Mesendoderm (in vitro differentiated cells): ENCODE data around the gene FRMD4A.
"Not testable (repeated sequence)": the region's sequence is repeated elsewhere in the genome, so short reads cannot be mapped to it uniquely, and the experiment has no call there.

ENCODE experiments used
- DNase-seq: peaks from one replicate; pipeline ENCODE4 v3.0.0; 2013
- H2AK5ac ChIP-seq: 2 replicates; pipeline ENCODE4 v1.6.1; 2013; ENCODE audit warnings: low read length, inconsistent platforms
- H2BK120ac ChIP-seq: 2 replicates; pipeline ENCODE4 v1.6.1; 2013; ENCODE audit warnings: low read depth, mild to moderate bottlenecking, low read length, moderate library complexity, mixed read lengths
- H2BK15ac ChIP-seq: replicated peaks from 2 replicates; pipeline ENCODE4 v1.6.1; 2013; ENCODE audit warnings: low read depth, mild to moderate bottlenecking, moderate library complexity
- H2BK5ac ChIP-seq: 2 replicates; pipeline ENCODE4 v1.6.1; 2013; ENCODE audit warnings: low read length, inconsistent platforms
- H3K18ac ChIP-seq: 2 replicates; pipeline ENCODE4 v1.6.1; 2013; ENCODE audit warnings: mild to moderate bottlenecking, low read length, mixed read lengths
- H3K23ac ChIP-seq: one replicate; pipeline ENCODE4 v1.6.1; 2013; ENCODE audit warnings: low read length
- H3K27ac ChIP-seq: 2 replicates; pipeline ENCODE4 v1.5.1; 2013; ENCODE audit warnings: low read depth, mild to moderate bottlenecking, inconsistent platforms, low read length, moderate library complexity
- H3K27me3 ChIP-seq: 2 replicates; pipeline ENCODE4 v1.6.1; 2013; ENCODE audit warnings: low read length, control low read depth, mild to moderate bottlenecking, inconsistent platforms; ENCODE audit not compliant: insufficient read depth, poor library complexity
- H3K36me3 ChIP-seq: 2 replicates; pipeline ENCODE4 v1.6.1; 2013; ENCODE audit warnings: low read length, inconsistent platforms; ENCODE audit not compliant: control insufficient read depth, insufficient read depth
- H3K4ac ChIP-seq: one replicate; pipeline ENCODE4 v1.6.1; 2013; ENCODE audit warnings: low read depth, mild to moderate bottlenecking, low read length, moderate library complexity
- H3K4me1 ChIP-seq: 2 replicates; pipeline ENCODE4 v1.6.1; 2013; ENCODE audit warnings: low read depth, low read length, inconsistent platforms; ENCODE audit not compliant: control insufficient read depth
- H3K4me2 ChIP-seq: 2 replicates; pipeline ENCODE4 v1.6.1; 2013; ENCODE audit warnings: low read length
- H3K4me3 ChIP-seq: 2 replicates; pipeline ENCODE4 v1.5.1; 2013; ENCODE audit warnings: mild to moderate bottlenecking, low read length
- H3K56ac ChIP-seq: one replicate; pipeline ENCODE4 v1.6.1; 2013; ENCODE audit warnings: low read length
- H3K79me1 ChIP-seq: 2 replicates; pipeline ENCODE4 v1.6.1; 2013; ENCODE audit warnings: low read length, inconsistent platforms
- H3K79me2 ChIP-seq: 2 replicates; pipeline ENCODE4 v1.6.1; 2013; ENCODE audit warnings: mild to moderate bottlenecking, low read length; ENCODE audit not compliant: control insufficient read depth, insufficient read depth
- H3K9ac ChIP-seq: 2 replicates; pipeline ENCODE4 v1.6.1; 2013; ENCODE audit warnings: low read length, inconsistent platforms
- H4K5ac ChIP-seq: one replicate; pipeline ENCODE4 v1.6.1; 2013; ENCODE audit warnings: low read length
- H4K8ac ChIP-seq: one replicate; pipeline ENCODE4 v1.6.1; 2013; ENCODE audit warnings: low read depth, mild to moderate bottlenecking, control low read depth, low read length, moderate library complexity
- WGBS: extraction: QIAGEN DNeasy Blood & Tissue Kit; methylation state at CpG from one replicate; pipeline ENCODE4 v1.1.7; 2013; ENCODE audit warnings: low lambda C conversion rate, missing lambda C conversion rate; ENCODE audit not compliant: insufficient coverage; ENCODE audit errors: extremely low coverage; 5-methylcytosine and 5-hydroxymethylcytosine counted together

FRMD4A gene

GRCh38 chr10:13773043-13773442, 557.7 kb downstream of the FRMD4A start:
- Histone ChIP-seq H3K56ac (no peak overlapping the region), H3K4me1 (peaks cover 4% of the 10 kb centered on the region), H2AK5ac (no peak overlapping the region), H3K4ac (no peak overlapping the region), H3K79me2 (no peaks in the 10 kb centered on the region), H3K36me3 (no peaks in the 10 kb centered on the region), H3K4me2 (no peak overlapping the region), H3K9ac (no peak overlapping the region), H2BK15ac (no peak overlapping the region), H2BK5ac (no peak overlapping the region), H3K18ac (no peak overlapping the region), H3K27ac (no peak overlapping the region), H3K4me3 (no peak overlapping the region), H4K5ac (no peak overlapping the region), H3K27me3 (no peaks in the 10 kb centered on the region), H3K79me1 (no peaks in the 10 kb centered on the region), H2BK120ac (no peak overlapping the region), H3K23ac (no peak overlapping the region), H4K8ac (no peak overlapping the region)
- no peak for DNase-seq
- no CpG with 5 or more reads among the region's 8 CpGs for whole genome bisulfite sequencing

GRCh38 chr10:13771992-13772391, 558.7 kb downstream of the FRMD4A start:
- no peak overlapping the region for H3K18ac ChIP-seq
- H4K8ac ChIP-seq, result no peak overlapping the region
- no peak overlapping the region for H3K56ac ChIP-seq
- no peak overlapping the region for H3K23ac ChIP-seq
- no peaks in the 10 kb centered on the region for H3K79me2 ChIP-seq
- H3K27ac ChIP-seq, result no peak overlapping the region
- H3K4ac ChIP-seq, result no peak overlapping the region
- DNase-seq, result no peak
- no peaks in the 10 kb centered on the region for H3K79me1 ChIP-seq
- no peaks in the 10 kb centered on the region for H3K36me3 ChIP-seq
- no peak overlapping the region for H2BK5ac ChIP-seq
- H2BK120ac ChIP-seq, result no peak overlapping the region
- no peak overlapping the region for H4K5ac ChIP-seq
- H3K27me3 ChIP-seq, result no peaks in the 10 kb centered on the region
- no CpG with 5 or more reads among the region's 4 CpGs for WGBS
- no peak overlapping the region for H2AK5ac ChIP-seq
- no peak overlapping the region for H3K9ac ChIP-seq
- H3K4me1 ChIP-seq, result peaks cover 8% of the 10 kb centered on the region
- no peak overlapping the region for H3K4me2 ChIP-seq
- H2BK15ac ChIP-seq, result no peak overlapping the region
- no peak overlapping the region for H3K4me3 ChIP-seq

- H3K18ac ChIP-seq, result no peak overlapping the region
- DNase-seq, result no peak
- H3K23ac ChIP-seq, result no peak overlapping the region
- H3K4me1 ChIP-seq, result peaks cover 8% of the 10 kb centered on the region
- H3K79me1 ChIP-seq, result no peaks in the 10 kb centered on the region
- no peaks in the 10 kb centered on the region for H3K27me3 ChIP-seq
- no peak overlapping the region for H2AK5ac ChIP-seq
- H3K56ac ChIP-seq, result no peak overlapping the region
- H3K79me2 ChIP-seq, result no peaks in the 10 kb centered on the region
- no peak overlapping the region for H4K8ac ChIP-seq
- no CpG with 5 or more reads among the region's 4 CpGs for WGBS
- H2BK15ac ChIP-seq, result no peak overlapping the region
- no peak overlapping the region for H3K4me3 ChIP-seq
- no peak overlapping the region for H3K4ac ChIP-seq
- no peak overlapping the region for H2BK5ac ChIP-seq
- no peak overlapping the region for H3K4me2 ChIP-seq
- H3K9ac ChIP-seq, result no peak overlapping the region
- H3K27ac ChIP-seq, result no peak overlapping the region
- no peak overlapping the region for H2BK120ac ChIP-seq
- H3K36me3 ChIP-seq, result no peaks in the 10 kb centered on the region
- no peak overlapping the region for H4K5ac ChIP-seq
Measured at GRCh38 chr10:13770760-13771493, 559.8 kb downstream of the FRMD4A start.

- Histone ChIP-seq H3K18ac (no peak overlapping the region), H2BK15ac (no peak overlapping the region), H3K4me1 (peaks cover 8% of the 10 kb centered on the region), H3K4me3 (no peak overlapping the region), H2AK5ac (no peak overlapping the region), H2BK120ac (no peak overlapping the region), H4K5ac (no peak overlapping the region), H3K79me1 (no peaks in the 10 kb centered on the region), H3K4ac (no peak overlapping the region), H3K27me3 (no peaks in the 10 kb centered on the region), H3K4me2 (no peak overlapping the region), H3K23ac (no peak overlapping the region), H3K79me2 (no peaks in the 10 kb centered on the region), H2BK5ac (no peak overlapping the region), H3K36me3 (no peaks in the 10 kb centered on the region), H3K56ac (no peak overlapping the region), H3K9ac (no peak overlapping the region), H4K8ac (no peak overlapping the region), H3K27ac (no peak overlapping the region)
- no peak for DNase-seq
- no CpG with 5 or more reads among the region's 10 CpGs for whole genome bisulfite sequencing
Measured at GRCh38 chr10:13769946-13770345, 560.8 kb downstream of the FRMD4A start.

GRCh38 chr10:13767676-13768178, 563.0 kb downstream of the FRMD4A start:
- Histone ChIP-seq H3K79me2 (no peaks in the 10 kb centered on the region), H4K5ac (no peak overlapping the region), H3K56ac (peak overlapping the region; percentile 68), H3K27ac (peak overlapping the region; percentile 54), H3K18ac (peak overlapping the region; percentile 2), H2AK5ac (no peak overlapping the region), H3K27me3 (no peaks in the 10 kb centered on the region), H3K9ac (no peak overlapping the region), H3K4me3 (no peak overlapping the region), H3K4me2 (no peak overlapping the region), H4K8ac (no peak overlapping the region), H3K79me1 (no peaks in the 10 kb centered on the region), H3K4me1 (peaks cover 8% of the 10 kb centered on the region), H3K36me3 (no peaks in the 10 kb centered on the region), H2BK5ac (peak overlapping the region; percentile 44), H2BK15ac (no peak overlapping the region), H3K4ac (peak overlapping the region; percentile 62), H3K23ac (peak overlapping the region; percentile 19), H2BK120ac (no peak overlapping the region)
- DNase-seq, result peak; percentile 95
- WGBS, result no CpG with 5 or more reads among the region's 13 CpGs

- H2BK120ac ChIP-seq, DNase-seq, H3K56ac ChIP-seq, H3K36me3 ChIP-seq, H3K4me3 ChIP-seq, H4K8ac ChIP-seq, H2BK5ac ChIP-seq, H3K79me1 ChIP-seq, H3K9ac ChIP-seq, H3K23ac ChIP-seq, H3K27me3 ChIP-seq, H3K27ac ChIP-seq, H2AK5ac ChIP-seq, H4K5ac ChIP-seq, H2BK15ac ChIP-seq, H3K79me2 ChIP-seq, H3K4me1 ChIP-seq, H3K4ac ChIP-seq, H3K4me2 ChIP-seq: not testable (repeated sequence)
- WGBS, result no CpG with 5 or more reads among the region's 5 CpGs
- H3K18ac ChIP-seq, result peak overlapping the region; percentile 84
Measured at GRCh38 chr10:13767148-13767547, 563.6 kb downstream of the FRMD4A start.
